Inflammatory macrophage (primary cell): ENCODE measurements around the gene SARS2.
"Not testable (repeated sequence)": the region's sequence is repeated elsewhere in the genome, so short reads cannot be mapped to it uniquely, and the experiment has no call there.

Source experiments
- DNase-seq, 2 donors: peaks; one replicate each; pipeline ENCODE4 v3.0.0-alpha.2; 2020 to 2022

SARS2 gene

GRCh38 chr19:38890686-38891085 is 39.9 kb downstream of the SARS2 start:
- no peak for DNase-seq

DNA sequence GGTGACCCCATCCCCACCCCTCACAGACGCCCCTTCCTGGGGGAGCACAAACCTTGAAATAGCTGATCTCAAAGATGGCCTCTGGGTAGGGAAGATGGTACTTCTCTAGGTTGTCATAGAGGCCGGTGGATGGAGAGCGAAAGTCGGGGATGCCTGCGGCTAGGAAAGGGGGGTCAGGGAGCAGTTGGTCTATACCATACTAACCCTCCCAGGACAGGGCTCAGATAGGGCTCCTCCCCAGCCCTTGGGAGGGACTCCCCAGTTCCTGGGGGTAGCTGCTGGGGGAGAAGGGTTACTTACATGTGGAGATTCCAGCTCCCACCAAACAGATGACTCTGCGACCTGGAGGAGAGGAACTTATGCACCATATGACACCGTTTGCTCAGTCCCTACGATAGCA is 40.8 kb downstream of the SARS2 start:
- DNase-seq, result no peak

GRCh38 chr19:38888876-38889275 is 41.7 kb downstream of the SARS2 start:
- no peak for DNase-seq

- not testable (repeated sequence) for DNase-seq
Measured at GRCh38 chr19:38884691-38885090, 45.9 kb downstream of the SARS2 start.

DNA sequence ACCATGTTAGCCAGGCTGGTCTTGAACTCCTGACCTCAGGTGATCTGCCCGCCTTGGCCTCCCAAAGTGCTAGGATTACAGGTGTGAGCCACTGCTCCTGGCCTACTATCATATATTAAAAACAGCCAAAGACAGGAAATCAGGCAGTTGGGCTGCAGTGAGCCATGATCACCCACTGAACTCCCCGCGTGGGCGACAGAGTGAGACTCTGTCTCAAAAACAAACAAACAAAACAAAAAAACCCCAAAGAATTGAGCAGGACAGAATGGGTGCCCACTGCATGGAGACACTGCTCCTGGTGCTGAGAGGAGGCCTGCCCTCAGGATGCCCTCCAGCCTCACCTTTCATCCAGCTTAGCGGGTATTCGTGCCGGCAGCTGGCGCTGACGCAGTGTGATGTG is 47.3 kb downstream of the SARS2 start:
- DNase-seq, result no peak

DNA sequence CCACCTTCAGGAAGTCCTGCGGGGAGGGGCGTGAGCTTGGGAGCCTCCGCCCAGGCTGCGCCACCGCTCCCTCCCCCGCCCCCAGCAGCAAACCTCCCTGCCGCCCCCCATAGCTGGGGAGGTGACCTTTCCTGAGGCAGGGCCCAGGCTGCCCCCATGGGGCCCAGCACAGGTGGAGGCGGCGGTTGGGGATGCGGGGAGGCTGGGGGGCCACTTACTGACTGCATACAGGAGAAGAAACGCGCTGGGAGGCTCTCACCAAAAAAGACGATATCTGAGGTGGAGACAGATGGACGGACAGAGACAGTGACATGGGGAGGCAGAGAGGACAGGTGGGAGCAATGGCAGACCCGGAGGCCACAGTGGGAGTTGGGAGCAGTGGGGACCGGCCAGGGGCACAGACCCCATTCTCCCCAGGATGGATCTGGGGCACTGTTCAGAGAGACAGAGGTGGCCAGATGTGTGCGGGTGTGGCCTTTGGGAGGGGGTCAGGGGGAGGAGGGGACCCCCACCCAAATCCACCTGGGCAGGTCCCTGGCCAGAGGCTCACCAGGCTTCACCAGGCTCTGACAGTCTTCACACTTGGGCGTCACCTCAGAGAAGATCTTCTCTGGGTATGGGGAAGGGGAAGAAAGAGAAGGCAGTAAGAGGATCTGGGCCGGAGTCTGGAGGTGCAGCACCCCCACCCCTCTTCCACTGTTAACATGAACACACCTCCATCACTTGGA is 49.5 kb downstream of the SARS2 start:
- no peak for DNase-seq

DNA sequence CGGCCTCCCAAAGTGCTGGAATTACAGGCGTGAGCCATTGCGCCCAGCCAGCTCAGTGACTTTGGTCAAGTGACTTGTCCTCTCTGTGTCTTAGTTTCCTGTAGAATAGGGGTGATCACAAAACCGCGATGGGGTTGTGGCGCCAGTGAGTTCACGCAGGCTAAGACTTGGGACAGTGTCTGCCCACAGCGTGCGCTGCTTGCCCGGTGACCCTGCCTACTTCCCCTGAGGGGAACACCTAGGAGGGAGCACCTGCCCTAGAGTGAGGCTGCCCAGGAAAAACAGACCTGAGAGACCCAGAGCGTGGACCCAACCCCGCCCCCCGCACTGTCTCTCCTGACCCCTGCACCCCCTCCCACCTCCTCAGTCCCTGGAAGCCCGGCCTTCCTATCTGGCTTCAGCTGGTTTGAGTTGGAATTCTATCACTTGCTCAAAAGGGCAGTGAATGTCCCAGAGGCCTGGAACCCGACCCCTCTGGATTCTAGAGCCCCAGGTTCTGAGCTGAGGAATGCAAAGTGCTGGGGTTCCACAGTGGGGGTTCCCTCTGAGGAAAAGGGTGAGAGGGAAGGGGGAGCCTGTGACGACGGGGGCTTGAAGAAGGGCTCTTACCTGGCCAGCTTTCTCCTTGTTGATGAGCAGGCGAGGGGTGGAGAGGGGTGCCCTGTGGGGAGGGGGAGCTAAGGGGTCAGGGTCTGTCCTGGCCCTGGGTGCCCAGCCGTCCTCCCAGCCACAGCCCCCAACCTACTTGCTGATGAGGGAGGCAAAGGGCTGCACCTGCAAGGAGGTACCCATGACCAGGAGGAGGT is 50.3 kb downstream of the SARS2 start:
- DNase-seq, result no peak

GRCh38 chr19:38879400-38879751 is 51.2 kb downstream of the SARS2 start:
- no peak for DNase-seq

- DNase-seq, result no peak
Measured at GRCh38 chr19:38878575-38879399, 51.8 kb downstream of the SARS2 start.

DNA sequence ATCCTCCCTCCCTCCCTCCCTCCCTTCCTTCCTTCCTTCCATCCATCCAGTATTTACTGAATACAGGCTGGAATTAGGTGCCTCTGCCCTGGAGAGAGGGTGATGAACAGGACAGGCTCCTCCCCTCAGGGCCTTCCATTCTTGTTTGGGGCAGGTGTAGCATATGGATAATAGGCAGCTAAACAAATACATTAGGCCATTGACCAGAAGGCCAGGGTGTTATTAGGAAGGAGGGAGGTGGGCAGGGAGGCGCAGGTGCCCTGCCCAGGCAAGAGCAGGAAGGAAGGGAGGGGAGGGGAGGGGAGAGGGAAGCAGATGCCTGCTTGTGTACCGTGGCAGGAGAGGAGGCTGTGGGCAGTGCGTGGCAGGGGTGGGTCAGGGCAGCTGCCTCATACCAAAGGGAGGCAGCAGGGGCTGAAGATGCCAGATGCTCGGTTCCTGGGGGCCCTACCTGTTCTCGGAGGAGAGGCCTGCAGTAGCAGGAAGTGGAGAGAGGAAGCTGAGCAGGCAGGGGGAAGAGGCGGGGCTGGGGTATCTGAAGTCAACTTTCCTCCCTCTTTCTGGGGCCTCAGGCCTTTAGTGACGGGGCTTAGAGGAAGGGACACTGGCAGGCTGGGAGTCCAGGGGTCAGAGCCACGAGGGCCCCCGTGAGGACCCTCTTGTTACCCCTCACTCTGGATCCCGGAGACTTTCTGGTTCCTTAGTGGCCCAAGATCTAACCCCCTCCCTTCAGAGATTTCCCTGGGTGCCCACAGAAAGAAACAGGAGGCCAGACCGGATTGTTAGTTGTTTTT is 52.6 kb downstream of the SARS2 start, which contains the start of gene RINL:
Gene RINL, minus strand, starts transcription at position 495 of the 794 bp plus-strand sequence. CDS start 1,533 bp downstream, outside the sequence.
- peak; percentile 16 to 26 for DNase-seq

DNA sequence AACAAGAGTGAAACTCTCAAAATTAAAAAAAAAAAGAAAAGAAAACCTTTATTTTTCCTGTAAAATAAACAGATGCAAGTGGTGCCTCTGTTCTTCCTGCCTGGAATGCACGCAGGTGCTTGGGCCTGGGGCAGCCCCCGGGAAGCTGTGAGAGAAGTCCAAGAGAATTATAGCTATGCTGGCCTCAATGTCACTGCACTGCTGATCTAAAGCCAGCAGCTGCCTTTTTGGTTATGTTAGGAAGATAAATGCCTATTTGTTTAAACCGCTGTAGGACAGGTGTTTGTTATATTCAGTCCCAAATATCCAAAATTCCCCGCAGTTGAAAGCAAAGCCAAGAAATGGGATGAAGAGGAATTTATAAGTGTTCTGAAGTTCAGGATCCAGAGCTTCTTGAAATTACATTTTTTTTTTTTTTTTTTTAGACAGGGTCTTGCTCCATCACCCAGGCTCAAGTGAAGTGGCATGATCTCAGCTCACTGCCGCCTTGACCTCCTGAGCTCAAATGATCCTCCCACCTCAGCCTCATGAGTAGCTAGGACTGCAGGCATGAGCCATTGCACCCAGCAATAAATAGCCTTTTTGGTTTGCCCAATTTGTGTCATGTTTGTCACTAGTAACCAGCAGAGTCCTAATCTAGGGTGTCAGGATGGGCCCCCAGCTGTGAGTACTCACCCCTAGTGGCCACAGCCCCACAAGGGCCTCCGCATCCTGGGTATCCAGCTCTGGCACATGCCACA is 54.7 kb downstream of the SARS2 start:
- peak; percentile 39 to 69 for DNase-seq

- DNase-seq, result not testable (repeated sequence)
Measured at GRCh38 chr19:38873400-38873799, 57.2 kb downstream of the SARS2 start.

GRCh38 chr19:38870612-38871011 is 60.0 kb downstream of the SARS2 start:
- DNase-seq, result no peak

DNA sequence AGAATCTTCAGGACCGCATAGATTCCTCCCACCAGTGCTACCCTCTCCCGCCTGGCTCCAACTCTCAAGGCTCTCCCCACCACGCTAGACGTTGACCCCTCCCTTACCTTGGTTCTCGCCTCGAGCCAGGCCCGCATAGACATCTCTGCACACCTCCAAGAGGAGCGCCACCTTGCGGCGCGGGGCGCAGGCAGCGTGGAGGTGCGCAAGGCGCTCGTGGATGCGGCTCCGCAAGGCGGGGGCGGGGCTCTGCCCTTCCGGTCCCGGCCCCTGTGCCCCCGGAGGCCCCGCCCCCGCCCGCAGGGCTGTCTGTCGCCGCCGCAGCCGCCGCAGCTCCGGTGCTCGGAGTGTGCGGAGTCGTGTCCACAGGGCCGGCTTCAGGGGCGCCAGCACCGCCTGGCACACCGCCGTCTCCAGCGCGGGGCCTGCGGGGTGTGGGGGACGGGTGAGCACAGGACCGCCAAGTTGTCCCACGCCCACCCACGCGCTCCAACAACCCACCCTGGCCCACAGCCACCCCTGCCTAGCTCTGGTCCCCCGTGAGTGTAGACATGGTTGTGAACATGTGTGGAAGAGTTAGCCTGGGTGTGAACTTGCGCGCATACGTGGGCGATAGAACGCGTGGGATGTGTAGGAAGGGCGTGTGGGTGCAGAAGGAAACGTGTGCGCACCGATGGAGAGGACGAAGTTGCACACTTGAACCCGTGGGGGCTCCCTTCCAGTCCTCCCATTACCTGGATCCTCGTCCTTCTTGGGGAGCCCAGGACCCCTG is 60.5 kb downstream of the SARS2 start:
- DNase-seq, result peak; percentile 67 to 81

GRCh38 chr19:38869160-38869835 is 61.3 kb downstream of the SARS2 start:
- DNase-seq, result no peak

- no peak for DNase-seq
Measured at GRCh38 chr19:38868551-38868950, 62.0 kb downstream of the SARS2 start.

- no peak for DNase-seq
Measured at GRCh38 chr19:38867171-38867780, 63.3 kb downstream of the SARS2 start.
